Testis (tissue), 2 donors: Measurements from ENCODE around the gene RNASEH2B.

ENCODE experiments used
- POLR2A ChIP-seq: fragments of 450-650 bp; IDR thresholded peaks from one replicate; pipeline ENCODE4 v1.6.1; 2017; ENCODE audit warnings: antibody characterized with exemption, mild to moderate bottlenecking, moderate library complexity
- TF ChIP-seq, protein P1 (sequence below), 3 experiments: fragments of 450-650 bp in 2 of 3; fragments of 200-600 bp in 1 of 3; sonication (generic) in 1 of 3; IDR thresholded peaks; one replicate each; pipeline ENCODE4 v1.5.1; 2016 to 2019; ENCODE audit warnings: antibody characterized with exemption in 3 of 3, mild to moderate bottlenecking in 2 of 3, moderate library complexity in 1 of 3

DNA sequence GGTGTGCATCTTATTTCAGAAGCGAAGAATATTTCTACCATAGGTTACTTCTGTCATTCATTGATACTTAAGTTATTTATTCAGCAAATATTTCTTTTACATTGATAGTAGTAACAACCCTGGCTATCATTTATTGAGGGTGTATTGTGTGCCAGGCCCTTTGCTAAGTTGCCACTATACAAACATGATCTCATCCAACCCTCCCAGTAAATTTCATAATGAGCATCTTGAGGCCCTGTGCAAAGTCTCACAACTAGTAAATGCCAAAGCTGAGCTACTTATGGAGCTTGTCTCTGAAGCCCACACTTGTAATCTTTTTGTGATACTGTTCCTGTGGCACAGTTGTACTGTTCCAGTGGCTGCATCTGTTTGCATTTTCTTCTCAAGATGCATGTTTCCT, 36.1 kb downstream of the RNASEH2B start:
- TF ChIP-seq, protein P1, sequence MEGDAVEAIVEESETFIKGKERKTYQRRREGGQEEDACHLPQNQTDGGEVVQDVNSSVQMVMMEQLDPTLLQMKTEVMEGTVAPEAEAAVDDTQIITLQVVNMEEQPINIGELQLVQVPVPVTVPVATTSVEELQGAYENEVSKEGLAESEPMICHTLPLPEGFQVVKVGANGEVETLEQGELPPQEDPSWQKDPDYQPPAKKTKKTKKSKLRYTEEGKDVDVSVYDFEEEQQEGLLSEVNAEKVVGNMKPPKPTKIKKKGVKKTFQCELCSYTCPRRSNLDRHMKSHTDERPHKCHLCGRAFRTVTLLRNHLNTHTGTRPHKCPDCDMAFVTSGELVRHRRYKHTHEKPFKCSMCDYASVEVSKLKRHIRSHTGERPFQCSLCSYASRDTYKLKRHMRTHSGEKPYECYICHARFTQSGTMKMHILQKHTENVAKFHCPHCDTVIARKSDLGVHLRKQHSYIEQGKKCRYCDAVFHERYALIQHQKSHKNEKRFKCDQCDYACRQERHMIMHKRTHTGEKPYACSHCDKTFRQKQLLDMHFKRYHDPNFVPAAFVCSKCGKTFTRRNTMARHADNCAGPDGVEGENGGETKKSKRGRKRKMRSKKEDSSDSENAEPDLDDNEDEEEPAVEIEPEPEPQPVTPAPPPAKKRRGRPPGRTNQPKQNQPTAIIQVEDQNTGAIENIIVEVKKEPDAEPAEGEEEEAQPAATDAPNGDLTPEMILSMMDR (IDR thresholded peaks at IDR 0.05): no peak
- TF ChIP-seq POLR2A: no peak
